ENCODE data around the gene STARD8.
"Not testable (repeated sequence)": the region's sequence is repeated elsewhere in the genome, so short reads cannot be mapped to it uniquely, and the experiment has no call there.

STARD8 gene

DNA sequence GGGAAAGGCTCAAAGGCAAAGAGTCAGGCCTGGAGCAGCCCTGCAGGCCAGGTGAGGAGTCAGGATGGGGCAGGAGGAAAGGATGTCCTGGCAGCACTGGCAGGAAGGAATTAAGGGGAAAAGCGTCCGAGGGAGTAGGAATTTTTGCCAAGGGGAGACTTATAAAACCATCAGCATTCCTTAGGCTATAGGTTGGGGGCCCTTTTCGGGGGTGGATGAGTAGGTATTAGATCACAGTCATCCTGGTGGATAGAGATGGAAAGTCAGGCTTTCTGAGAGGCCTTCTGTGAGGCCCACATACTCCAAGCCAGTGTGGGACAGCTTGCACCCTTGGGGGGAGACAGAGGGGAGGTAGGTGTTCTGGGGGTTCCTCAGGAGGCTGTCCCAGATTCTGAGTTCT lies 12.3 kb downstream of the STARD8 start:
- no peak for DNase-seq (ENCODE audit: low read depth)

DNA sequence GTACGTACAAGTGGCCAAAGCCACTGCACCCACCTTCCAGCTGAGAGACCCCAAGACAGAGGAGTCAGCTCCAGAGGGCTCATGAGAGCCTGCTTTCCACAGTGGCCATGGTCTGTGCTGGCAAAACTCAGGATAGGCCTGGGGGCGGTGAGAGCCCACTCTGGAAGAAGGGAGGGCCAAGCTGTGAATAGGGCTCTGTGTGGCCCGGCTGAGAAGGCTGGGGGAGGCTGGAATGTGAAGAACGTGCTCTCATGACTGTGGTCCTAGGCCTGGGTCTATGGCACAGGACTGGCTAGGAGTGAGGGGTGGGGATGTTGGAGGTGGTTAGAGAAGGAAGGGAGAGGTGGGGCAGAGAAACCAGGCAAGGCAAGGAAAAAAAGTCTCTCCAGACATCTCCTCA lies 13.3 kb downstream of the STARD8 start:
- DNase-seq (ENCODE audit: low read depth): no peak

DNA sequence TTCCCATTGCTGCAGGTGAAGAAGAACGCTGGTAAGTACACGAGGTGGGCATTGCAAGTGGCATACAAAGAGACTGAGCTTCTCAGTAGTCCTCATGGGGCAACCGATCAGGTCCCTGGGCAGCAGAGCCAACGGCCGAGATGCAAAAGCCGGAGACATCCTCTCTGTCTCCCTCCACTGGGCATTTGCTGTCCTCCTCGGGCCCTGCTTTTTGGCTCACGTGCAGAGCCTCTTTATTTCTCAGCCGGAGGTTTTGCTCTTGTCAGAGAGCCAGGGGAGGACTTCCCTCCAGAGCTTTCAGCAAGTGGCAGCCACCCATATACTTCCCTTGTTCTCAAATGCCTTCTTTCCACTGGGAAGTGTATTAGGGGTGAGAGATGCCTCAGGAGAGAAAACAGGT lies 18.0 kb downstream of the STARD8 start:
- no peak for DNase-seq (ENCODE audit: low read depth)

DNA sequence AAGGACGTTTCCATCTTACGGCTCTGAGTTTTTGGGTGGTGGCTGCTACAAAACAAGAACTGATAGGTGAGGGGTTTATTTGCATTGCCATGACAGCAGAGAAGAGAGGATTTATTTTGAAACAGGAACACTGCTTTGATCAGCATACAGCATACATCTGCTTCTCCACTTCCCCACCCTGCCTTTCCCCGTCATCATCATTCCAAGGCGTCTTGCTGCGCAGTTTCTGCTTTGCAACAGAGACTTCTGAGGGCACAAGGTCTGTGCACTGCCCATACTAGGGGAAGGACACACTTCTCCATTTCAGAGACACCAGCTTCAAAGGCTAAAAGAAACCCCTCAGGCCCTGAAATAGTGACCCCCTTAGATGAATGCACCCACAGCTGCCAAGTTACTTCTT lies 19.1 kb downstream of the STARD8 start:
- DNase-seq (ENCODE audit: low read depth): no peak

DNA sequence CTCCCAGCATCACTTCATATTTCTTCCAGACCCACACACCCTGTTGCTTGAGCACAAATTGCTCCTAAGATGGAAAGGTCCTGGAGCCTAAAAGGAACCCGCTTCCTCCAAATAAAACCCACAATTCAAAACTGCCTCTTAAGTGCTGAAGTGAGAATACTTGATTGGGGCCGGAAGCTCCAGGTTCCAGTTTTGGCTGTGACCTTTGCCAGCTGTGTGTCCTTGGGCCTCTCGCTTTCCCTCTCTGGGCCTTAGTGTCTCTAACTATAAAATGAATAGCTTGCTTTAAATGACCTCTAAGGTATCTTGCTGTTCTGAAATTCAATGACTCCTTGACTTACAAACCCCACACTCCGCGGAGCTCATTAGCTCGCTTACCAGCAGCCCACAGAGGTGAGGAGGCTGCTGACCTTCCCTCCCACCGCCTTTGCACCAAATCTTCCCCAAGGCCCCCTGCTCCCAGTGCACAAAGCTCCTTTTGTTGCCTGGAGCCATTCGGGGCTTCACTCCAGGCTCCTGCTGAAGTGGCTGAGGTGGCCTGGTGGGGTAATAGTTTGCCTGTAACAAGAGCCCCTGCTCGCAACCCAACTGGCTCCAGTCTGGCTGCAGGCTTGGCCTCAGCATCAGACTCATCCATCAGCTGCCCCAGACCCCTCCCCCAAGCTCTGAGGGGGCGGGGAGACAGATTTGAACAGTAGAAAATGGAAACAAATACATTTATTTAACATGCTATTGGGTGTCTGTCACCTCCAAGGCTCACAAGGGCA lies 21.8 kb downstream of the STARD8 start:
- no peak for DNase-seq (ENCODE audit: low read depth)

DNA sequence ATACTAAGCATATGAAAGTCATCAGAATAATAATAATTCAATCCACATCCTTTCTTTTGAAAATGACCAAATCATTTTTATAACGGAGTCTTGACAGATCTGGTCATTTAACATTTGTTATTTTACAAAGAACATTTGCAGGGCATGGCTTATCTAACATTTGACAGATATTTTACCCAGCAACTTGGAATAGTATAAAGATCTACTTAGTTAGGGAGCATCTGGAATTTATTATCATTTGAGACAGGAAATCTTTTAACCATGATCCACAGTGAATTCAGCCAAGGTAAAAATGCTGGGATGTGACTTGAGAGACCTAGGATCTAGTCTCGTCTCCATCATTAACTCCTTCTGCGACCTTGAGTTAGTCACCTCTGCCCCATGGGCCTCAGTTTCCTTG lies 22.4 kb downstream of the STARD8 start:
- no peak for DNase-seq (ENCODE audit: low read depth)

DNA sequence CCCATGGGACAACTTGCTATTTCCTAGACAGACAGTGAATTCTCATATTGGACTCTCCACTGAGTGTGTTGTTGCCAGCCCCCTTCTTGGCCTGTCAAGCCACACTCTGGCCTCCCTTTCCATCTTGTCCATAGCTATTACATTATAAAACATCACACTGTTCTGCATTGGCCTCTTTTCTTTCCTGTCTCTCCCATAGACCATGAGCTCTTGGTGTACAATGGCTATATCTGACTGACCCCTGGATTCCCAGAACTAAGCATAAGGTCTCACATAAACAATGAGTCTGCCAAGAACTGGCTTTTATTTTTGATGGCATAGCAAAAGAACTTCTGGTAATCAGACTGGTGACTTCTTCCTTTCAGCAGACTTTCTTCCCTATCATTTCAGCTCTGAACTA lies 23.8 kb downstream of the STARD8 start:
- no peak for DNase-seq (ENCODE audit: low read depth)

DNA sequence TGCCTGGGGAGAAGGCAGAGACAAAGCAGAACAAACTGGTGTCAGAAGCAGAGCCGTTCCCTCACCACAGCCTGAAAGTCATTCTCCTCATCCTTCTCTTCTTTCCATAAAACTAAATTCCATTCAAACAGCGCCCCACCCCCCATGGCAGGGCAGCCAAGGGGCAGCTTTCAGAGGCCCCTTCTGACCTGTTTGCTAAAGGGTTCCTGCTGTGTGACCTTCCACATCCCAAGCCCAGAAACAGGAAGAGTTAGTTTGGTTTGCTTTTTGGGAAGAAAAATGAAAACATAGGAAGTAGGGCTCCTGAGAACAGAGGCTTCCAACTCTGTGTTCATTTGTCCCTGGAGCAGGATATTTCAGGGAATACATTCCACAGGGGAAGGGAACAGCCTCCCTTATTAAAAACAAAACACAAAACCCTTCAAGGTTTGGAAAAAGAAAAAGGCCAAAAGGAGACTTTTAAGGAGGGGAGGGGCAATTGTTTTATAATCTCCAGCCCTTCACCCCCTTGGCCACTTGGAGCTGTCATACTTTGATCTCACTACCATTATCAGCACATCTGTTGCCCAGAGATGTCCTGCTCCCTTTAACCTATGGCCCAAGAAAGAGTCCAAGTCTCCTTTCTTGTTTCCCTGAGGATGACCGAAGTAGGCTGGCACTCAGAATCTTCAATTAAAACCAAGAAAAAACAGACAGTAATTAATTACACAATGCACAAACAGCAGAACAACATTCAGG lies 25.3 kb downstream of the STARD8 start:
- DNase-seq (ENCODE audit: low read depth): no peak

DNA sequence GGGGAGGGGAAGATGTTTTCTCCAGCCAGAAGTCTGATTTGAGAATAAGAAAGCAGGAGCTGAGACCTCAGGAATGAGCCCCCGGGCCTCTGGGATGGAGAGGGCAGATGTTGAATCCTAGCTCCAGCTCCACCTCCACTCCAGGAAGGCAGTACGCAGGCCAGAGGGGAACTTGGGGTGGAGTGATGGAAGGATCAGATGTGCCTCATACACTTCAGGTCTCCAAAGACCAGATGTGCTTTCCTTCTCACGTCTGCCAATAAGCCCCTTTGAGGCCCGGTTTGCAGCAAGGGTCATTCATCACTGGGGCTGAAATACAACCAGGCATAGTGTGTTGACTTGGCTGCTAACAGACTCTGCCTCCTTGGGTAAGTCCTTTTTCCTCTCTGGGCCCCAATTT lies 28.1 kb downstream of the STARD8 start:
- DNase-seq (ENCODE audit: low read depth): no peak

DNA sequence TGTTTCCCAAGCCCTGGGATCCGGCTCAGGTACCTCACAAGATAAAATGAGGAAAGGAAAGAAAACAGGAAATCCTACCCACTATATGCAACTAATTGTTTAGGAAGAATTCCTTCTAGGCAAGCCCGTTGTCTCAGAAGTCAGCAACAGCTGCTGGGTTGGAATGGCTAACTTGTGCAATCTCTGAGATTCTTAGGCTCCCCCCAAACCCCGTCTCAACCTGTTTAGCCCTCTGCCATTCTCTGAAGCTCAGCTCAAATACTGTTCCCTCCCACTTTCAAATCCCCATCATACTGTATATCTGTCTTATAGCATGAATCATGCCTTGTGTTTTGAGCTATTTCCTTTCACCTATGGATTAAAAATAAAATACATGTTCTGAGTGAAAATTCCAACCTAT lies 28.9 kb downstream of the STARD8 start:
- DNase-seq (ENCODE audit: low read depth): no peak

DNA sequence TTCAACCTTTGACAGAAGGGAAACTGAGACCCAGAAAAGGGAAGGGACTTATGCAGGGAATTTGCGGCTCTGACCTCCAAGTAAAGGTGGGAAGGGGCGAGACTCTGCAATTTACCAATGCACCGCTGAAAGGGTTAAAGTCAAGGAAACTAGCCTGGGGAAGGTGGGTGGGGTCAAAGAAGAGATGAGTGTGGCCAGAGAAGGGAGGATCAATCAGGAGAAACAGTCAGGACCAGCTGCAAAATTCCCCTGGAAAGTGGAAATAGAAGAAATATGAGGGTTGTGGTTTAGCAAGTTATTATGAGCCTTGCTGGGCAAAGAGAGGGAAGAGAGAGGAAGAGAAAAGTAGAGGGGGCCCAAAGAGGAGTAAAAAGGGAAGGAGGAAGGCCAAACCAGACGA lies 30.5 kb downstream of the STARD8 start:
- no peak for DNase-seq (ENCODE audit: low read depth)

DNA sequence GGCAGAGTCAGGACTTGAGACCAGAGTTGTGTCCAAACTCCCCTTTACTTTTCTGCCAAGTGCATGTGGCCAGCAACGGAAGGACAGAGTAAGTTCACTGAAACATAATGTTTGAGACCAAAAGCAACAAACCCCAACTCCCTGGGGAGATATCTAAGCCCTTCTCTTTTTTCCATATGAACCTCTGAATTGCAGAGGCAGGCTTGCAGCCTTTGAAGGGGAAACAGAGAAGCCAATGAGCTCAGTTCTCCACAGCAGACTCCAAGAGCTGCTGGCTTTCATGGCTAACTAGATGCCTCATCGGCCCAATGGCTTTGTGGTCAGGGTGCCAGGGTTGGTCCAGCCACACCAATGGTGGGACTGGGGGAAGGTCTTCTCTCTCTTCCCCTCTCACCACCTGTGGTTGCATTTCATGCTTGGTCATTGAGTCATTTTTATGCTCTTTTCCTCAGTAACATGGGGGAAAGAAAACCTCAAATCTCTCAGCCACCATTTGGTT lies 34.0 kb downstream of the STARD8 start:
- no peak for DNase-seq (ENCODE audit: low read depth)

DNA sequence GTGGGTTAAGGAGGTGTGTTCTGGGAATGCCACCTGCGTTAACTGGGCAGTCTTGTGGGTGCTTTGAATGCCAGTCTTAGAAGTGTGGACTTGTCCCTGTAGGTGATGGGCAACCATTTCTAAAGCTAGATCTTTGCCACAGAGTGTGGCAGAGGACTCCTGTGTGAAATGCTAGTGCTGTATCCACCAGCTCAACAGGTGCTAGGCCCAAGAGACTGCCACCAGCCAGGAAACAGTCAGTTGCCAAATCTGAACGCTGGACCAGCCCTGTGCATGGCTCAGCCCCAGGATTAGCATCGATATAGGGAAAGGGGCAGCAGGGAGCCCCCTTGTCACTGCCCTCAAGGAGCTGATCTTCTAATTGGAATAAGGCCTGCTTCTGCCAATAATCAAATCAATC lies 35.3 kb downstream of the STARD8 start:
- DNase-seq (ENCODE audit: low read depth): no peak

DNA sequence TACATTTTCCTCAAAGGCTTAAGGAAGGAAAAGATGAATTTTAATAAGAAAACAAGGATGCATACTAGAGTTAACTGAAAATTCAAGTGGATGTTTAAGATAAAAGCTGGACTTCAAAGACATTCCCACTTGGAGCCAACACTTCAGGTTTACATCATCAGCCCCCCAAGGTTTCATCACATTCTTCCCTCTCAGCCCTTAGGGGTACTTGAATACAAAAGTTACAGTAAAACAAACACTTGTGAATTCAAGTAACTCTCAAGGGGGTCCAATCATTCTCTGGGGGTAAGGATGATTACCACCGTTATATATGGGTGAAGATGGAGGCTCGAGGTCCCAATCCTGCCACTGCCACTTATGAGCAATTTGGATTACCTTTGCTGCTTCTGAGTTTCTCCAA lies 36.1 kb downstream of the STARD8 start:
- DNase-seq (ENCODE audit: low read depth): no peak

DNA sequence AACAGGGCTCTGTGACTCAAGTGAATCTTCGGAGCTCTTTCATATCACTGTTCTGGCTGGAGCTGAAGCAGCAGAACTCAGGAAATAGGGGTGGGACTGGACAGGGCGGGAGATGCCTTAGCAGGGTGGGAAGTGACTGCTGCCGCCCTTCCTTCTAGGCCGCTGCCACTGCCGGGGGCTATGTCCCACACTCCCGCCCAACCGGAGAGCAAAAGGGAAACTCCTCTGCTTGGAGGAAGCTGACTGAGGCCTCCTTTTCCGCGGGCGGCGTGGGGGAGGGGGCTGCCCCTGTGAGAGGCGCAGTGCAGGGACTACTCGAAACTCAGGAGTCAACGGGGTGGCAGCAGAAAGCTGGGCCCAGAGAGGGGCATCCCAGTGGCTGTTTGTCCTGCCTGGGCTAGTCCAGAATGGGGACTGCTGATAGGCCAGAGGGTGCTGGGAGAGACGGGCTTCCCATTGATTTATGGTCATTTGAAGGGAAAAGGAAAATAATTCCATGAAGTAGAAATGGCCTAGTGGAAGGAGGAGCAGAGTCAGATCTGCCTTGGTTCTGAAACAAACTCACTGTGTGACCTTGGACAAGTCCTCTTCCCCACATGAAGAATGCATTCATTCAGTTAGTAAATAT lies 36.9 kb downstream of the STARD8 start:
- no peak for DNase-seq (ENCODE audit: low read depth)

DNA sequence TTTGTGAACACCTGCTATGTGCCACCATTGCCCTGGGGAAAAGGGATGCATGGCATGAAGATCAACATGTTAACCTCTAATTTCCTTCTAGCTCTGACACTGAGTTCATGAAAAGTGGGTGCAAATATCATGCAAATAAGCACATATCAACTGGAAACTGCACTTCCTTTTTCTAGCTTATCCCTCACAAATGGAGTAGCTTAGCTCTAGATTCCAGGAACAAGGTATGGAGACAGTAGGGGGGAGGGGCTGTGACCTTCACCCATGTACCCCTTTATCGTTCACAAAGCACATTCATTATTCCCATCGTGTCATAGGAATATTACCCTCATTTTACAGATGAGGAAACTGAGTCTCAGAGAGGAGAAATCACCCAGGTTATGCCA lies 37.4 kb downstream of the STARD8 start:
- no peak for DNase-seq (ENCODE audit: low read depth)

DNA sequence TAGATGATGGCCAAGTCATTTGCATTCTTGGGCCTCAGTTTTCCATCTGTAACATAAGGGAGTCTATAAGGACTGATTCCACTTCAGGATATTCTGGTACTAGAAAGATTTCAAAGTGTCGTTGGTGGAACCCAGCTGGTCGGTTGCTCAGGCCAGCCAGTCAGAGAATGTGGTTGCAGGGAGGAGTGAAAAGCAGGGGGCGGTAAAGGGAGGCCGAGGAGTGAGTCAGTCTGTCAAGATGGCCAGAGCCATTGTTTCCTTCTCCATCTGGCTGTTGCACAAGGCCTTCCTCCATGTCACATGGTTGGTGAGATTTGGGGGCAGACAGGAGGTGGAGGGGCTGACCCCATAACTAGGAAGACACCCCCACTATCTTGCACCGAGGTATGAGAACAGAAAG lies 38.2 kb downstream of the STARD8 start:
- DNase-seq (ENCODE audit: low read depth): no peak

DNA sequence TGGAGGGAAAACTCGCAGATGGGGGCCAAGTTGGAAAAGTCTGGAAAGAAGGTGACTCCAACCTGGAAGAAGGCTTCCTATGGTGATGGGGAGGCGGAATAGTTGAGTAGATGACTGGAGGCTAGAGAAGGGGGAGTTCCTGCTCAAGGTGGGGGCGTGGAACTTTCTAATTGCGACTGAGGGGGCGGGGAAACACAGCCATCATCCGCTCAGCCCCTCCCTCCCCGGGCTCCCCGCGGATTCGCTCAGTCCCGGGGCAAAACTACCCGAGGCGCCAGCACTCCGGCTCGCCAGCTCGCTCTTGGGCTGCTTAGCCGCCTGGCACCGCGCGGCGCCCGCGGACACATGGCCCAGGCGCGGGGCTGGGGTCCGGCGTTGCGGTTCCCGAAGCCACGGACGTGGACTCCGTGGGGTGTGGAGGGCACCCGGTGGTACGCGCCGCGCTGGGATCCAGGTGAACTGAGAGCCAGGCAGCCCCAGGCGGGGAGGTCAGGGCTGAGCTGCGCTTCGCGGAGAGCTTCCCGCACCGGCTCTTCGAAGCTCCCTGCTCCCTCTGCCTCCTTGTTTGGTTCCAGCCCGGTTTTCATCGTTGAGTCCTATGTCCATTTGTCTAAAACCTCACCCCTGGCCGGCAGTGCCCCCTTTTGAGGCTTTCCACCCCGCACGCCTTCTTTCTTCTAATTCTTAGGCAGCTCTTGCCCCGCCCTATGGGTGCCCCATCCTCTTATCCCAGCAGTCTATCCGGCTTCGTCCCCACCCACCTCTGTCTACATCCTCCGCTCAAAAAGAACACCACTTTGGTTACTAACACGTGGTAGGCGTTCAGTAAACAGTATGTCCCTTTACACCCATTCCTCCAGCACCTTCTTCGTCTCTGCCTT lies 38.9 kb downstream of the STARD8 start:
- no peak for DNase-seq (ENCODE audit: low read depth)

DNA sequence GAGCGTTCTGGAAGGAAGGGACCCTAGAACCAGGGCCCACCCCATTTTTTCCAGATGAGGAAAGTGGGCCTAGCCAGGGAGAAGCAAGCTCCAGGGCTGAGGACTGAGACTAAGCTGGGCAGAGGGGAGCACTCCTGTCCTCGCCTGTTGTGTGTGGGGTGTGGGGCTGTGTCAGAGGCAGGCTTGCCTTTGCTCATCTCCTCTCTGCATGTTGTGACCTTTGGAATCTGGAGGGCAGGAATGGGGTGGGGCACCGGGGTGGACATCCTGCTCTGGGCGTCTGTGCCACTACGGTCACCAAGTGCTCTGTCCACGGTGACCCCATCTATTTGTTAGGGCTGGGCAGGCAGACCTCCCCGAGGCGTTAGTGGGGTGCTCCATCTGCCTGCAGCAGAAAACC lies 41.5 kb downstream of the STARD8 start:
- DNase-seq (ENCODE audit: low read depth): not testable (repeated sequence)

DNA sequence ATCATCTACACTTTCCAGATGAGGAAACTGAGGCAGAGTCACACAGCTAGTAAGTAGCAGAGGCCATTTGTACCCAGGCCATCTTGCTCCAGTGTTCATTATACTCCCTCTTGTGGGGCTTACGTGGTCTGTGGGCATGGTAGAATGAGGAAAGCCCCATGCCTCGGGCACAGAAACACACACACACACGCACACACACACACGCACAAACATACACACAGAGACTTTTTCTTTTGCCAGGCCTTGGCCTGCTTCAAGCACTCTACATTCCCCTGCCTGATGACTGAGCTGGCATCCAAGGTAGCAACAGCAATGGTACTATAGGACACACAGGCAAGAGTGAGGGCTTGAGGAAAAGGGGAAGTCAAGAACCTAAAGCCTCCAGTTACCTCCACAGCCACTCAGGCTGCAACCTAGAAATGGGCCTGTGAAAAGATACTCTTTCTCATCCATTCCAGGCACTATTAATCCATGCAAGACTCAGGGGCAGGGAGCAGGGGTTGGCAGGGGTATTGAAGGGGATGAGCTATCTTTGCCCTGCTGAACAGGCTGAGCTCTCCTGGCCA lies 43.6 kb downstream of the STARD8 start:
- no peak for DNase-seq (ENCODE audit: low read depth)

DNA sequence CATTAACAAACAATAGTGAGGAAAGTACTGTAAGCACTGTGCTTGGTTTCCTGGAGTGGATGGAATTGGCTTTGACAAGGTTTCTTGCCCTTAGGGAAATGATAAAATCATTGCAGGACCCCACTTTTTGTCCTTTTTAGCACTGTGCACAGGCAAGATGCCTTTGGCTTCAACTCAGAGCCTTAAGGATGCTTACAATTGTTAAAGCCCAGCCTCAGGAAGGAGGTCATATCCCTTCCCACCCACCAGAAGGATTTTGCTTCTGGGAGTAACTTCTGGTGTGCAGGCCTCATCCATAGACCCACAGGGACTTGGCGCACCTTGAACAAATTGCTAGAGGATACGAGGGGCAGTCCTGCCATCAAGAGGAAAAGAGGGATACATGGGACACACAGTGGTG lies 44.5 kb downstream of the STARD8 start:
- DNase-seq (ENCODE audit: low read depth): no peak

DNA sequence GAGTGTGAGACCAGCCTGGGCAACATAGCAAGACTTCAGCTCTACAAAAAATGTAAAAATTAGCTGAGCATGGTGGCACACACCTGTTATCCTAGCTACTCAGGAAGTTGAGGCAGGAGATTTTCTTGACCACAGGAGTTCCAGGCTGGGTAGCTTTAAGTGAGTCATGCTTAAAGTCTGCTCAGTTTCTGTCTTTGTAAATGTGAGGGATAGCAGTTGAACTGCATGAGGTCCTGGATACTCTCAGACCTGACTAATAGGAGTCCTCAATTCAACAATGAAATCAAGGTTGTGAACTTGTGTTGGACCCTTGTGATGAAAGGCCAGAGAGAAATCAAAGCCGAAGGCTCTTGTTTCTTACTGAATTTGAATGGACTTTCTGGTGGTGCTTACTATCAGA lies 45.2 kb downstream of the STARD8 start:
- DNase-seq (ENCODE audit: low read depth): no peak

Measured in stimulated activated CD8-positive, alpha-beta memory T cell treated with anti-CD3 and anti-CD28 coated beads, Interleukin-12 subunit alpha, Interleukin-12 subunit beta, amount 100 ng/mL, for 1 hour (primary cell).